ENCODE measurements around the gene VGLL4.

- no peak for TF ChIP-seq CTCF (IDR thresholded peaks at IDR 0.05)
- TF ChIP-seq POLR2A (IDR thresholded peaks at IDR 0.05) = no peak
These were observed 2.4 kb downstream of the VGLL4 start for GRCh38 chr3:11641316-11641682.

All from prostate gland (tissue), 2 donors.